Measurements from ENCODE around the gene SHOC2.

Gene SHOC2

GRCh38 chr10:110985497-110986275 is 66.3 kb downstream of the SHOC2 start:
- no peak for DNase-seq

- DNase-seq, result no peak
Observed at GRCh38 chr10:110989016-110989415, 69.6 kb downstream of the SHOC2 start.

- no peak for DNase-seq
Observed at GRCh38 chr10:110992006-110992800, 72.8 kb downstream of the SHOC2 start.

GRCh38 chr10:110993024-110993693 is 73.8 kb downstream of the SHOC2 start:
- peak; percentile 27 for DNase-seq

GRCh38 chr10:110994406-110995086 is 75.1 kb downstream of the SHOC2 start:
- DNase-seq, result no peak

GRCh38 chr10:110995301-110995700 is 75.9 kb downstream of the SHOC2 start:
- peak; percentile 22 for DNase-seq

- DNase-seq, result no peak
Observed at GRCh38 chr10:110996256-110996655, 76.9 kb downstream of the SHOC2 start.

GRCh38 chr10:111004016-111004415 is 84.6 kb downstream of the SHOC2 start:
- DNase-seq, result no peak

- no peak for DNase-seq
Observed at GRCh38 chr10:111007486-111007885, 88.1 kb downstream of the SHOC2 start.

GRCh38 chr10:111015181-111015580 is 95.8 kb downstream of the SHOC2 start:
- peak; percentile 19 for DNase-seq

- peak; percentile 16 for DNase-seq
Observed at GRCh38 chr10:111017098-111017497, 97.7 kb downstream of the SHOC2 start.

- peak; percentile 23 for DNase-seq
Observed at GRCh38 chr10:111018021-111018420, 98.6 kb downstream of the SHOC2 start.

- DNase-seq, result peak; percentile 7
Observed at GRCh38 chr10:111023060-111023459, 103.7 kb downstream of the SHOC2 start.

GRCh38 chr10:111030042-111030750 is 110.8 kb downstream of the SHOC2 start:
- no peak for DNase-seq

GRCh38 chr10:111034598-111035310 is 115.3 kb downstream of the SHOC2 start:
- no peak for DNase-seq

GRCh38 chr10:111035542-111035941 is 116.1 kb downstream of the SHOC2 start:
- no peak for DNase-seq

GRCh38 chr10:111037858-111038257 is 118.5 kb downstream of the SHOC2 start:
- DNase-seq, result peak; percentile 34

- no peak for DNase-seq
Observed at GRCh38 chr10:111039522-111039921, 120.1 kb downstream of the SHOC2 start.

- no peak for DNase-seq
Observed at GRCh38 chr10:111057006-111057405, 137.6 kb downstream of the SHOC2 start.

All from hematopoietic multipotent progenitor cell treated with erythropoietin and hydrocortisone succinate and interleukin-3 and kit ligand, for 6 days (in vitro differentiated cells).